HK-2 (cell line): ENCODE data around the gene RPS21.
A peak's percentile ranks its signal among the peaks of the same experiment; 100 is the strongest.

Source experiments
- DNase-seq: peaks from one replicate; pipeline ENCODE4 v3.0.0-alpha.2; 2018; ENCODE audit not compliant: unreplicated experiment

RPS21 gene

GRCh38 chr20:62396367-62397239, 9.7 kb downstream of the RPS21 start:
- DNase-seq = no peak

DNA sequence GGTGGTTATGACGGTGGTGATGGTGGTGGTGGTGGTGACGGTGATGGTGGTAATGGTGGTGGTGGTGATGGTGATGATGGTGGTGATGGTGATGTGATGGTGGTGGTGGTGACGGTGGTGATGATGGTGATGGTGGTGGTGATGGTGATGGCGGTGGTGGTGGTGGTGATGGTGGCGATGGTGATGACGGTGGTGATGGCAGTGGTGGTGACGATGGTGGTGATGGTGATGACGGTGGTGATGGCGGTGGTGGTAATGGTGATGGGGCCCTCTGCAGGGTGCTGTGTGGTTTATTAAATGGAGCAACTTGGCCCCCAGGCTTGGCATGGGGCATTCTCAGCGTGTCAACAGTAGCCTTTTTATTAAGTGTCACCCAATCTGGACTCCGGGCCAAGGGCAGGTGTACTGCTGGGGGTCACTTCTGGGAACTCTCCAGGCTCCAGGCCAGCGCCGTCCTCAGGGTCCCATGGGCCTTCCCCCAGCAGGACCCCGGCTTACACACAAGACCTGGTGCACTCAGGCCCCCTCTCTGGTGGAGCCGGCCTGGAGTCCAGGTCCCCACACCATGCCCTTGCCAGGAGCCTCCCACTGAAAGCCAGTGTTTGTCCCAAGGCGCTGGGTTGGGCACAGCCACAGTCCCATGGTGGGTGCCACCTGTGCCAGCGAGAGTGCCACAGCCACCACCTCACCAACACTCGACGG, 11.4 kb downstream of the RPS21 start:
- no peak for DNase-seq

DNA sequence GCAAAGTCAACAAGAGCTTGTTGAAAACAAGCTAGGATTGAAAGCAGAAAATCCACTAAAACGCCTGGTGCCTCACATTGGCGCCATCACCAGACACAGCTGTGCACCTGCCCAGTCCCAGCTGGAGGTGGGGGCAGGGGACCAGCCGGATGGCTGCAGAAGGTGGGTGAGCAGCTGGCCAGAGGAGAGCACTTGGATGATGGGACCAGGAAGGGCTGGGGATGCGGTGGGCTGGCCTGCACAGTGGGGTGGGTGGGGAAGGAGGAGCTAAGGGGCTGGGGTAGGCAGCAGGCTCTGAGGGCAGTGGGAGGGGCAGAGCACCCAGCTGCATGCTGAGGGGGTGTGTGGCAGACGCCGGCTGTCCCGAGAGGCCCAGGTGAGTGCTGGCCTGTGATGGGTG, 13.1 kb downstream of the RPS21 start:
- no peak for DNase-seq

DNA sequence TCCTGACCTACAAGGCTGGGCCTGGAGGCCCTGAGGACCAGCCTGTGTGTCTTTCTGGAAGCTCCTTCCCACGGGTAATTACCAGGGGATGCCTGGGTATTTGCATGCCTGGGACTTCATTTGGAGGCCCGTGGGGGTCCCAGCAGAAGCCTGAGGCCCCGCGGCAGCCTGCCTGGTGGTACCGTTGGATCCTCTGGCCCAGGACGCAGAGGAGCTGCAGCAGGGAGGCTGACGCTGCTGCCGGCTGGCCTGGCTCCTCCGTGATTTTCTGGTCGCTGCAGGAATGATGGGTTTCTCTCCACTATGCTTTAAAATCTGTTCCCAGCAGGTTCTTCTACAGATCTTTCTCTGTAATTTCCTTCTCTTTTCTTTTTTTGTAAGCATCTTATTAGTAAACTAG, 13.6 kb downstream of the RPS21 start:
- DNase-seq = no peak

GRCh38 chr20:62401331-62401779, 14.5 kb downstream of the RPS21 start:
- DNase-seq = no peak

- DNase-seq = no peak
Observed at GRCh38 chr20:62402456-62403150, 15.7 kb downstream of the RPS21 start.

DNA sequence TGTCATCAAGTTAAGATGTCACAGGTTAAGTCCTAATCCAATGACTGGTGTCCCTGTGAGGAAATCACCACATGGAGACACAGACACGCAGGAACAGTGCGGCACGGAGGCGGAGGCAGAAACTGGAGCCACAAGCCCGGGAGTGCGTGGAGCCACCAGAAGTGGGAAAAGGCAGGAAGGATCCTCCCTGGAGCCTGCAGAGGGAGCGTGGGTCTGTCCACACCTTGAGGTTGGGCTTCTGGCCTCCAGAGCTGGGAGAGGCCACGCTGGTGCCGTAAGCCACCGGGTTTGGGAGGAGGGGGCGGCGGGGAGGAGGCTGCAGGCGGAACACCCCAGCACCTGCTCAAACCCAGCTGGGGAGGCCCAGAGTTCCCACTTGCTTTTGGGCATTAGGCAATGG, 16.4 kb downstream of the RPS21 start:
- DNase-seq = no peak

DNA sequence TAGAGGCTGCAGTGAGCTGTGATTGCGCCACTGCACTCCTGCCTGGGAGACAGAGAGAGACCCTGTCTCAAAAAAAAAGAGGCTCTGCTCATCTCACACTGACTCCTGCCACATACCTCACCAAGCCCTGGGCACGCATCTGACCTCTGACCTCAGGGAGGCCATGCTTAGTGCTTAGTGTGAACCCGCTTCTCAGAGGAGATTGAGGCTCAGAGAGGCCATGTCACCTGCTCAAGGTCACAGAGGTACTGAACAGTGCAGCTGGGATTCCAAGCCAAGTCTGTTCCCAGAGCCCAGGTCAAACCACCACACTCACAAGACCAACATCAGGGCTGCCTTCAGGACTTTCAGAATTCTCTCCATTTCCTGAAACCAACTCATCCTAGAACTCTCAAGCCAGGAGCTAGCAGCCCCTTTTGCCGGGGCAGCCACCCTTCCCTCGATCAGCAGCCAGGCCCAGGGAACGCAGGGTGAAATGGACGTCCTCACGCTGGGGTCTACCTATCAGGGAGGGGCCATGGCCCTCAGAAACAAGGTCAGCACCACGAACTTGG, 17.3 kb downstream of the RPS21 start:
- DNase-seq = no peak

DNA sequence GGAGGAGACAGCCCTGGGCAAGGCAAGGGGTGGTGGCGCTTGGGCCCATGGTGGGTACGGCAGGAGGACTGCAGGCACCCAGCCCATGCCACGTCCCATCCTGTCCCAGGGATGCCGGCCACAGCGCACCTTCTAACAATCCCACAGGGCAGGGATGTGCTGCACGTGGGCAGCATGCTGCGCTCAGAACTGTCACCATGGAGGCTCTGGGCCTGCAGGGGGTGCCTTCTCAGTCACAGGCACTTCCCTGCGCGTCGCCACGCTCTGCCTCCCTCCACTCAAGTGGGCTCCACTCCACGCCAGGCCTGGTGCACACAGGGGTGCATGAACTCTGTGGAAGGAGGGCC, 17.8 kb downstream of the RPS21 start:
- no peak for DNase-seq

- no peak for DNase-seq
Observed at GRCh38 chr20:62405108-62405980, 18.4 kb downstream of the RPS21 start.

GRCh38 chr20:62405981-62406513, 19.1 kb downstream of the RPS21 start:
- DNase-seq = no peak

DNA sequence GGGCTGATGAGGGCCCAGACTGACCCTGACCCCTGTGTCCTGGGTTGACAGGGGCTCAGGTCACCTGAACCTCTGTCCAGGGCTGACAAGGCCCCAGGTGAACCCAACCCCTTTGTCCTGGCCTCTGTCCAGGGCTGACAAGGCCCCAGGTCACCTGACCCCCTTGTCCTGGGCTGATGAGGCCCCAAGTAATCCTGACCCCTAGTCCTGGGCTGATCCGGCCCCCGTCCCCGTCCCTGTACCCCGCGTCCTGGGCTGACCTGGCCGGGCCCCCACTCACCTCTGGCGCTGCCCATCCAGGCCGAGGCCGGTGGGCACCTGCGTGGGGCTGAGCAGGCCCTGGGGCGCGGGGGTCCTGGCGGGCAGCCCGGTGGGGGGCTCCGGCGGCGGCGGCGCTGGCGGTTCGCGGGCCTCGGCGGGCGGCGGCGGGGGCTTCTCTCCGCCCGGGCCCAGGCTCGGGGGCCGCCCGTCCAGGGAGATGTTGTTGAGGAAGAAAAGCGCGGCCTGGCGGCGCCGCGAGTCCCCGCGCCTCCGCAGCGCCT, 19.8 kb downstream of the RPS21 start:
- no peak for DNase-seq

GRCh38 chr20:62407221-62407992, 20.5 kb downstream of the RPS21 start, which contains the start of gene CABLES2:
Gene CABLES2, minus strand, starts transcription at chr20:62407285. Its CDS starts 9 bp downstream, at chr20:62407276.
- peak; percentile 97 for DNase-seq

GRCh38 chr20:62408055-62408454, 21.2 kb downstream of the RPS21 start:
- no peak for DNase-seq

DNA sequence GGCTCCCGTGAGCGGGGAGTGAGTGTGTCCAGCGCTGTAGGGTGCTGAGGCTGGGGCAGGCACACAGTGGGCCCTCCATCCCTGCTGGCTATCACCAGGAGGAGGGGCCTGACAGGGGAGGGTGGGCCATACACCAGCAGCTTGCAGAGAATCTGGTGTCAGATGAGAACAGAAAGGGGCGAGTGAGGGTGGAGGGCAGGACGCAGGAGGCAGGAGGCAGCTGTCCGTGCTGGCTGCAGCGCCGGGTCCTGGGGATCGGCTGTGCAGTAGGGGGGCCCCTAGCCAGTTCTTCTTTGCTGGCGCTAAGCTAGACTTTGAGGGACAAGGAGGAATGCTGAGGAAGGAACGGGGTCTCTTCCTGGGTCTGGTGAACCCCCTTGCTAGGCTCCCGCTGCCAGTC, 21.7 kb downstream of the RPS21 start:
- no peak for DNase-seq

DNA sequence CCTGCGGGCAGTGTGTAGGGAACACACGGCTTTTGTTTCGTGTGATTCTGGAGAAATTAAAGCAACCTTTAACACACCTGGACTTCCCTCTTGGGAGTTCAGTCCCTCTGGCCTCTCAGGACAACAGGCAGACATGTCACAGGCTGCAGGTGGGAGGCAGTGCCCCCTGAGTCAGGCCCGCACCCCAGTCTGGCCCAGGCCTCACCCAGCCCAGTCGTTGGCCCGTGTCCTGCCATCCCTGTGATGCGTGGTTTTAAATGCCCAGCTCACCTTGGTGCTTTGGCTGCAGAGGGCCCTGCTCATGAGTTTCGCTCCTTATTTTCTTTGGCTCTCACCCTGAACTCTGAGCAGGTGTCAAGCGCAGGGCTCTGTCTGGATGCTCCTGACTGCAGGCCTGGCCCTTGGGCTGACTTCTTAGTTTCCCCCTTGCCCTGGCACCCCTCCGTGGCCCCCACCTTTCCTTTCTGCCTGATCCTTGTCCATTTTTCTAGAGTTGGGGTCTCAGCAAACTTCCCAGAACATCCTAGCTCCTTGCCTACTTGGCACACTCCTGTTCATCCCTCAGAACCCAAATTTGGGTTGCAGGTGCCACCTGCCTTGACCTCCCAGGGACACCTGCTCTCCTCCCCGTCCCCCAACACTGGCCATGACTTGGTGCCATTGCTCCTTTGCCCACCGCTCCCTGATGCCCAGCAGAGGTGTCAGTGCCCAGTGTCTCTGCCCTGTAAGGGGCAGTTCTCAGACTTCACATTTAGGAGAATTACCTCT, 22.4 kb downstream of the RPS21 start:
- DNase-seq = no peak

DNA sequence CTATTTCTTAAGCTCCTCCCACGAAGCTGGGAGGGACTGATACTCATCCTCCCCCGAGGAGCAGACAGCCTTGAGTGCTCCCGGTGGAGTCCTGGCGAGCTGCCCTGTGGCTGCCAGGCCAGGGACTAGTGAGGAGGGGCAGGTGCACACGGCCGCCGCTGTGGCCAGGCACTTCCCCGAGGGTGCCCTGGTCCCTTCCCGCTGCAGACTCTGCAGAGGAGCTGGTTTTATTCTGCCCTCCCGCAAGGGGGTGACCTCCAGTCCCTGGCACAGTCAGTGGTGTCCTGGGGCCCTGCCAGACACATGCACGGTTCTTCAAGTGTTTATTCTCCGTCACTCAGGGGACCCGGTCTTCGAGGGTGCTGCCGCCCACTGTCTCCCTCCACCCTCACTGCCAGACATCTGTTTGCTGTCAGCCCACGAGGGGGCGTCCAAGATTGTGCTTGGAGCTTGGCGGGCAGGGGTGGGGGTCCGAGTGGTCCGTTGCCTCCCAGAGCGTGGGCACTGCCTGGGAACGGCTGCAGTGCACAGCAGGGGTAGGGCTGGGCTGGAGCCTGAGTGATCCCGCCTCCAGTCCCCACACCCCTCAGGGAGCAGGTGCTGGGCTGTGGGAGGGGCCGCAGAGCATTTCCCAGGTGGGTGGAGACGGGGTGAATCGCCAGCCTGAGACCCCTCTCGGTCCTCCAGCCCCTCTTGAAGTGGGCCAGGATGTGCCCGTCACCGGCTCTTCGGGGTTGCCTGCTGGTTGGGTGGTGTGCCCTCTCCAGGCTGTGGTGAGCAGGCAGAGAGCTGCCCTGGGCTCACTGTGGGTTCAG, 23.2 kb downstream of the RPS21 start:
- DNase-seq = peak; percentile 51
